Ishikawa (cell line): ENCODE data around the gene AGER.

Experiments used
- CEBPB ChIP-seq: IDR thresholded peaks from 2 replicates; pipeline ENCODE4 v1.6.1; 2012
- CREB1 ChIP-seq: IDR thresholded peaks from 2 replicates; pipeline ENCODE4 v1.6.1; 2012; ENCODE audit warnings: low read depth
- EGR1 ChIP-seq: IDR thresholded peaks from 2 replicates; pipeline ENCODE4 v1.6.1; 2012
- EP300 ChIP-seq: IDR thresholded peaks from 2 replicates; pipeline ENCODE4 v1.6.1; 2012; ENCODE audit warnings: borderline replicate concordance
- FOXM1 ChIP-seq: IDR thresholded peaks from 2 replicates; pipeline ENCODE4 v1.6.1; 2012; ENCODE audit warnings: low read depth, borderline replicate concordance
- NFIC ChIP-seq: IDR thresholded peaks from 2 replicates; pipeline ENCODE4 v1.6.1; 2012
- RAD21 ChIP-seq: IDR thresholded peaks from 2 replicates; pipeline ENCODE4 v1.6.1; 2012; ENCODE audit warnings: low read depth
- TAF1 ChIP-seq: IDR thresholded peaks from 2 replicates; pipeline ENCODE4 v1.6.1; 2012; ENCODE audit warnings: low read depth, mild to moderate bottlenecking
- TCF12 ChIP-seq: IDR thresholded peaks from 2 replicates; pipeline ENCODE4 v1.6.1; 2012; ENCODE audit warnings: low read depth
- TEAD4 ChIP-seq: IDR thresholded peaks from 2 replicates; pipeline ENCODE4 v1.6.1; 2012
- YY1 ChIP-seq: IDR thresholded peaks from 2 replicates; pipeline ENCODE4 v1.6.1; 2012; ENCODE audit warnings: low read depth
- ZBTB7A ChIP-seq: IDR thresholded peaks from 2 replicates; pipeline ENCODE4 v1.6.1; 2012; ENCODE audit warnings: low read depth
- TF ChIP-seq, protein P1 (sequence below): IDR thresholded peaks from 2 replicates; pipeline ENCODE4 v1.6.1; 2012
- TF ChIP-seq, protein P2 (sequence below): IDR thresholded peaks from 2 replicates; pipeline ENCODE4 v1.6.1; 2012
- TF ChIP-seq, protein P3 (sequence below): IDR thresholded peaks from 2 replicates; pipeline ENCODE4 v1.6.1; 2012; ENCODE audit warnings: low read depth, mild to moderate bottlenecking

The AGER gene

DNA sequence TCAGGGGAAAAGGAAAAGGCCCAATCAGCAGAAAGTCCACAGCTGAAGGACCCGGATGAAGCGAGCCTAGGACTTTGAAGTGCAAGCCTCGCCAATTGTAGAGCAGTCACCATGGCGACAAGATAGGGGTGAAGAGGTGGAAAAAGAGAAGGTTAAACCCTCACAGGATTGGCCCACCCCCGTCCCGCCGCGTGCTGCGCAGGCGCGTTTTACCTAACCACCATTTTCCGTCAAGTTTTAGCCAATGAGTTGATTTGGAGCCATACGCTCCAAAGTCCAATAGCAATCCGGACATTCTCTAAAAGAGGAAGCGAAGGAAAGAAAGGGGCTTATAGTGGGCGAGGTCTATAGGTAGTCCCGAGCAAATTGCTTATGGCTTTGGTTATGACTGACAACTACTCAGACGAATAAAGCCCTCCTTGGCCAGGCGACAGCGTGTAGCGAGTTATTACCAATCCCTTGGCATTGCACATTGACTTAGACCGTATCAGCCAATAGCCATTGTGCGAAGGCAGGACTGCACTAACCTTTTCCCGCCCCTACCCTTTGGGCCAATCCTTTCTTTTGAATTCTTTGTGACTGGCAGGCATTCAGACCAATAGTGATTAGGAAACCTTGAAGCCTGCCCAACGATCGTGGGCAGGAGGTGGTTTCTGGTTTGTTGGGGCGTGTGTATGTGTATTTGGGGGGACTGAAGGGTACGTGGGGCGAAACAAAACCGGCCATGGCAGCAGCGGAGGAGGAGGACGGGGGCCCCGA is 6.1 kb downstream of the AGER start, which contains the start of gene RNF5:
Gene RNF5, plus strand, starts transcription at position 618 of the 759 bp plus-strand sequence. Its CDS starts 107 bp downstream, at position 725.
- no peak for TF ChIP-seq NFIC
- TF ChIP-seq, protein P1, sequence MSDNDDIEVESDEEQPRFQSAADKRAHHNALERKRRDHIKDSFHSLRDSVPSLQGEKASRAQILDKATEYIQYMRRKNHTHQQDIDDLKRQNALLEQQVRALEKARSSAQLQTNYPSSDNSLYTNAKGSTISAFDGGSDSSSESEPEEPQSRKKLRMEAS: peak; percentile 57; the same call in 1 of the 2 replicates
- TF ChIP-seq YY1: peak; percentile 18
- peak; percentile 72 for TF ChIP-seq CREB1

DNA sequence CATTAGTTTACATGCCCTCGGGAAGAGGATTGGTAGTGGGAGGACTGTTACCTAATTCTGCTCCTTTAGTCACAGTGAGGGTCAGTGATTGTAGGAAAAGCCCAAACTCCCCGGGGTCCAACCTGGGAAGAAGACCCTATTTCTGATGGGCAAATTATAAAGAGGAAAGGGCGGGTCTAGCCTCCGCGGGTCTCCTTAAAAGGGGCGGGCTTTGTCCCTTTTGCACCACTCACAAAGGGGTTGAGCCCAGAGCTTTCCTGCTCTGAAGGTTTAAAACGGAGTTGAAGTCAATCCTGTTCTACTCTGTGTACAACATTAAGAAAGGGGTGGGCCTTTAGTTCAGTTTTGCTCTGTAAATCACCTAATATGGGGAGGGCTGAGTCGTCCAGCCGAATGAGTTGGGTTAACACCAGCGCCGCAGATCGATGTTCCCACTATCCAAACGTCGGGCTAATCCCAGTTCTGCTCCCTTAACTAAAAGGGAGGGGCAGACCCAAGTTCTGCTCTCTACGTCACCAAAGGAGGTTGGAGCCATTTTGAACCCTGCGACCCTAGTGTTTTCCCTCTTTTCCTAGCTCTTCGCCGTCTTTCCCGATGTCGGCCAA is 6.8 kb downstream of the AGER start:
- TF ChIP-seq CEBPB (no peak), EP300 (no peak), TCF12 (peak; percentile 15; the same call in 1 of the 2 replicates), FOXM1 (no peak), TAF1 (peak; percentile 56), EGR1 (no peak), CREB1 (peak; percentile 55; the same call in 1 of the 2 replicates), TEAD4 (no peak), NFIC (no peak), YY1 (peak; percentile 76), ZBTB7A (no peak)
- TF ChIP-seq, protein P2, sequence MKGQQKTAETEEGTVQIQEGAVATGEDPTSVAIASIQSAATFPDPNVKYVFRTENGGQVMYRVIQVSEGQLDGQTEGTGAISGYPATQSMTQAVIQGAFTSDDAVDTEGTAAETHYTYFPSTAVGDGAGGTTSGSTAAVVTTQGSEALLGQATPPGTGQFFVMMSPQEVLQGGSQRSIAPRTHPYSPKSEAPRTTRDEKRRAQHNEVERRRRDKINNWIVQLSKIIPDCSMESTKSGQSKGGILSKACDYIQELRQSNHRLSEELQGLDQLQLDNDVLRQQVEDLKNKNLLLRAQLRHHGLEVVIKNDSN: no peak
- TF ChIP-seq, protein P1: no peak; the same call in 1 of the 2 replicates

DNA sequence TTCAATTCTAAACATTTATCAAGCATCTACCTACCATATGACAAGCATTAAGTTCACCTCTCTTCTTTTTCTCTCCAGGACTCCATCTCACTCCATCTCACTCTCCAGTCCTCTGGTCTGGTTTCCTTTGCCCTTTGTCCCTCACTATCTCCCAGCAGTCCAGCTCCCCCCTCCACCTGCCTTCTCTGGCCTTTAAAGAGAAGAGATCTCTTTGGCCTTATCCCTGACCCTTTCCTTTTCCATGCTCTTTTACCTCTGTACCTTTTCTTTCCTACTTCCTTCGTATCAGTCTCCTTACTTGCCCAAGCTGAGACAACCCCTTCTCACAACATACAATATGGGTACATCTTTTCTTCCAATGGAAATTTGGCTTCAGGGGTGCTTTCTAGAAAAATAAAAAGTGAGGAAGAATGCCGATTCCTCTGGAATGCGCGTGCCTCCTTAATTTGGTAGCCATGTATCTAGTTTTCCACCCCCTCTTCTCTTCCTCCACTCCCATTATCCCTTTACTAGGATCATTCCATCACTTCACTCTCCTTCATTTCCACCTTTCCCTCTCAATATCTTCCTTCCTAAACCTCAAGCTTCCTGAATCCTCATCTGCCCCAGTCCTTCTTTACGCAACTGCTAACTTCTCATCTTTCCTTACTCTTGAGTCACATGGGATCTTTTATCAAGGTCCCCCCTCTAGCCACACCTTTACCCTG is 7.4 kb downstream of the AGER start:
- no peak for TF ChIP-seq FOXM1
- TF ChIP-seq, protein P2: 0 out of 2 replicates have a peak, but pooled peaks have one; percentile 7
- peak; percentile 15; the same call in 1 of the 2 replicates for TF ChIP-seq CEBPB

DNA sequence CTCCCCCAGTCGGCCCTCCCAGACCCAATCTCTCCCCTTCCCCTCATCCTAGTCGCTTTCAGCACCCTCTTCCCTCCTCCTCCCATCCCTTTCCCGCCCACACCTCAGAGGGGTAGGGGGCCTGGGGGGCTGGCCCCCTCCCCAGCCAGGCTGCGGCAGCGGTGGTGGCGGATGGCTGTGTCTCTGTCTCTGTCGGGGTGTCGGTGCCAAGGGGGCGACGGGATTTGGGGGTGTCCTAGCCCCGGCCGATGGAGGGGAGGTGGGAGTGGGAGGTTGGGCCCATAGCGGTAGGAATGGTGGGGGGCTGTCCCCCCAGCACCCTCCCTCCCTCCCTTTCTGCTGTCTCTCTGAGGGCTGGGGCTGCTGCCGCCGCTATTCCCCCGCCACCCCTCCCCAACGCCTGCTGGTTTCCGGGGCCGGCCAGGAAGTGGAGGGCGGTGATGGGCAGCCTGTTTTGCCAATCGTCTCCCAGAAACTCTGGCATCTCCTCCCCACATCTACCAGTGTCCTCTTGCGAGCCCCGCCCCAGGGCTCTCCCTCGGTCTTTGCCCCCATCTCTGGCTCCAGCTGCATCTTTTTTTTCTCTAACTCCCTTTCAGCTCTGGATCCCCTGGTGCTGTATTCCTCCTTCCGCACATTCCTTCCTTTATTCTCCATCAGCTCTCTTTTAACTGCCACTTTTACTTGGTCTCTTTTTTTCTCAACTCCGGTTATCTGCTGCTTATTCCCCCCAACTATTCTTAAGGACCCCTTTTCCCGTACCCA is 8.2 kb downstream of the AGER start, which contains the start of gene AGPAT1:
Gene AGPAT1, minus strand, starts transcription at position 374 of the 765 bp plus-strand sequence. CDS start 4,588 bp downstream, outside the sequence.
- peak; percentile 89 for TF ChIP-seq ZBTB7A
- TF ChIP-seq, protein P2: no peak
- TF ChIP-seq FOXM1: no peak
- TF ChIP-seq NFIC: no peak
- no peak for TF ChIP-seq CREB1
- TF ChIP-seq, protein P3, sequence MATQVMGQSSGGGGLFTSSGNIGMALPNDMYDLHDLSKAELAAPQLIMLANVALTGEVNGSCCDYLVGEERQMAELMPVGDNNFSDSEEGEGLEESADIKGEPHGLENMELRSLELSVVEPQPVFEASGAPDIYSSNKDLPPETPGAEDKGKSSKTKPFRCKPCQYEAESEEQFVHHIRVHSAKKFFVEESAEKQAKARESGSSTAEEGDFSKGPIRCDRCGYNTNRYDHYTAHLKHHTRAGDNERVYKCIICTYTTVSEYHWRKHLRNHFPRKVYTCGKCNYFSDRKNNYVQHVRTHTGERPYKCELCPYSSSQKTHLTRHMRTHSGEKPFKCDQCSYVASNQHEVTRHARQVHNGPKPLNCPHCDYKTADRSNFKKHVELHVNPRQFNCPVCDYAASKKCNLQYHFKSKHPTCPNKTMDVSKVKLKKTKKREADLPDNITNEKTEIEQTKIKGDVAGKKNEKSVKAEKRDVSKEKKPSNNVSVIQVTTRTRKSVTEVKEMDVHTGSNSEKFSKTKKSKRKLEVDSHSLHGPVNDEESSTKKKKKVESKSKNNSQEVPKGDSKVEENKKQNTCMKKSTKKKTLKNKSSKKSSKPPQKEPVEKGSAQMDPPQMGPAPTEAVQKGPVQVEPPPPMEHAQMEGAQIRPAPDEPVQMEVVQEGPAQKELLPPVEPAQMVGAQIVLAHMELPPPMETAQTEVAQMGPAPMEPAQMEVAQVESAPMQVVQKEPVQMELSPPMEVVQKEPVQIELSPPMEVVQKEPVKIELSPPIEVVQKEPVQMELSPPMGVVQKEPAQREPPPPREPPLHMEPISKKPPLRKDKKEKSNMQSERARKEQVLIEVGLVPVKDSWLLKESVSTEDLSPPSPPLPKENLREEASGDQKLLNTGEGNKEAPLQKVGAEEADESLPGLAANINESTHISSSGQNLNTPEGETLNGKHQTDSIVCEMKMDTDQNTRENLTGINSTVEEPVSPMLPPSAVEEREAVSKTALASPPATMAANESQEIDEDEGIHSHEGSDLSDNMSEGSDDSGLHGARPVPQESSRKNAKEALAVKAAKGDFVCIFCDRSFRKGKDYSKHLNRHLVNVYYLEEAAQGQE: no peak
- peak; percentile 11; the same call in 1 of the 2 replicates for TF ChIP-seq TEAD4
- TF ChIP-seq TCF12: no peak
- TF ChIP-seq YY1: peak; percentile 40; the same call in 1 of the 2 replicates
- TF ChIP-seq TAF1: peak; percentile 84
- TF ChIP-seq EGR1: 0 out of 2 replicates have a peak, but pooled peaks have one; percentile 10
- no peak for TF ChIP-seq CEBPB
- TF ChIP-seq RAD21: no peak
- no peak for TF ChIP-seq EP300
- TF ChIP-seq, protein P1: no peak

DNA sequence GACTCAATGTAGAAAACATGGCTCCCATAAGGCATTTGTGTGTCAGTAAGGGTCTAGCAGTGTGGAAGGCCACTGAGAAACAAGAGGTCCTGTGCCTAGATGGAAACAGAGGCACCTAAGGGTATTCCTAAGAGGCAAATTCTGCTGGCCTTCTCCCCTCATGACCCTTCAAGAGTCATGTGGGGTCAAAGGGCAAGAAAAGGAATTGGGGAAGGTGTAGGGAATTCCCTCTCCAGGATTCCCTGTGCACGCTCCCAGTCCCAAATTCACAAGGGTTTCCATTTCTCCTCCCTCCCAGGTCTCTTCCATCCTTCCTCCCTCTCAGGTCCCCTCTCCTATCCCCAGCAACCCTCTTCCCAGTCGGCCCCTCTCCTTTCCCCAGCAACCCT is 8.7 kb downstream of the AGER start:
- TF ChIP-seq RAD21: no peak
- no peak for TF ChIP-seq FOXM1
- TF ChIP-seq TCF12: no peak
- no peak for TF ChIP-seq CEBPB
- TF ChIP-seq, protein P3: no peak
- no peak for TF ChIP-seq CREB1
- TF ChIP-seq NFIC: no peak
- TF ChIP-seq EGR1: no peak
- TF ChIP-seq ZBTB7A: no peak
- no peak for TF ChIP-seq EP300
- TF ChIP-seq TAF1: no peak
